HG02884 (cell line): ENCODE measurements around the gene GNRH2.
"Not testable (repeated sequence)": the region's sequence is repeated elsewhere in the genome, so short reads cannot be mapped to it uniquely, and the experiment has no call there.

Experiments
- ATAC-seq: cut with Tn5 transposase; IDR thresholded peaks from one replicate; pipeline ENCODE4 v1.9.1; 2021; ENCODE audit warnings: mild to moderate bottlenecking, moderate library complexity; ENCODE audit not compliant: unreplicated experiment

GNRH2 gene

DNA sequence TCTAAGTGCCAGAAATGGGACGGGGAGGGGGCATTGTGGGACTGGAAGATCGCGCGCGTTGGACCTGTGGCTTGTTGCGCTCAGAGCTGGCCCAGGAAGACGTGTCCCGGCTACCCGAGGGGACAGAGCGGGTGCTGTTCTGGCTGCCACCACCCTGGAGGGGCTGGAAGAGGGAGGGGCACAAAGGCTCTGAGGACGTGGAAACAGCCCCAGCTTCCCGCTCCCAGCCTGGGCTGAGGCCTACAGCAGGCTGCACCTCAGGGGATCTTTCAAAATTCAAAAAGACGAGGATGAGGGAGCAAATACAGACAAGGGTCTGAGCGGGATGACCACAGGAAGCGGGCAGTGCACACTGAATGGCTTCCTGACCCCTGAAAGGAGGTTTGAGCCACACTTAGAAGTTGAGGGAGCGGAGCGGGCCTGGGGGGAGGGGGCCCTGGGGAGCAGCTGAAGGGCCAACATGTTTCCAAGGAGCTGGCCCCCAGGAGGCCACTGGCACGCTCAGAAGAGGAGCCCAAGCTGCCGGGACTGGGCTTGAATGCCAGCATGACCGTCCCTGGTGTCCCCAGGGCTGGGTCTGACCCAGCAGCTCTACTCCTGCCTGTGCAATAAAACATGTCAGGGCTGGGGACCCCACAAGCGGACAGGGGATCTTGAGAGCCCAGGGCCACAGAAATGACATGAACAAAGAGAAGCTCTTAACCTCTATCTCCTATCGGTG, 29.3 kb downstream of the GNRH2 start:
- ATAC-seq: no peak

DNA sequence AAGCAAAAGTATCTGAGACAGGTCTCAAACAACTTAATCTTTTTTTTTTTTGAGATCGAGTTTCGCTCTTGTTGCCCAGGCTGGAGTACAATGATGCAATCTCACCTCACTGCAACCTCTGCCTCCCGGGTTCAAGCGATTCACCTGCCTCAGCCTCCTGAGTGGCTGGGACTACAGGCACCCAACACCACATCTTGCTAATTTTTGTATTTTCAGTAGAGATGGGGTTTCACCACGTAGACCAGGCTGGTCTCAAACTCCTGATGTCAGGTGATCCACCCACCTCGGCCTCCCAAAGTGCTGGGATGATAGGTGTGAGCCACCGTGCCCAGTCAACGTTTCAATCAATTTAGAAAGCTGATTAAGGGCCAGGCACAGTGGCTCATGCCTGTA, 29.8 kb downstream of the GNRH2 start:
- not testable (repeated sequence) for ATAC-seq

DNA sequence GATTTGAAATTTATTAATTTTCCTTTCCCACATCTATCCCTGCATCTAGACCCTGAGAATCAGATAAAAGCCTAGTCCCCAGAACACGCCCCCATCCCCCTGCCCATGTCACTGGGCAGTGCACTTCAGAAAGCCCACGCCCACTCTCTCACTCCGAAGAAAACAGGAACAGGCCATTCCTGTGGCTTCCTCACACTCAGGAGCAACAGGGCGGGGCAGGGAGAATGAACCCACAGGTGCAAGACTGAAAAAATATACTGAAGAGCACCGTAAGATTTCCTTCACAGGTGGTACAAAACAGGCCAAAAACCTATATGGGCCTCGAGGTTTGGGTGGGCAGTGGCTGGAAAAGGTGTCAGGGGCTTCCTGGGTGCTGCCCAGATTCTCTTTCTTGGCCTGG, 31.4 kb downstream of the GNRH2 start:
- ATAC-seq: no peak

DNA sequence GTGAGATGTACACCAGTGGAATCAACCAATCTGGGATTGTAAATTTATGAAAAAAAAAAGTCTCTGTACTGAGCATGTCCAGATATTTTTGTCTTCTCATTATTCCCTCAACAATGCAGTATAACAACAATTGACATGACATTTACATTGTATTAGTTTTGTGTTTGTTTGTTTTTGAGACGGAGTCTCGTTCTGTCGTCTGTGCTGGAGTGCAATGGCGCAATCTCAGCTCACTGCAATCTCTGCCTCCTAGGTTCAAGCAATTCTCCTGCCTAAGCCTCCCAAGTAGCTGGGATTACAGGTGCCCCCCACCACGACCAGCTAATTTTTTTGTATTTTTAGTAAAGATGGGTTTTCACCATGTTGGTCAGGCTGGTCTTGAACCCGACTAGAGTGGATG, 31.9 kb downstream of the GNRH2 start:
- ATAC-seq: not testable (repeated sequence)

DNA sequence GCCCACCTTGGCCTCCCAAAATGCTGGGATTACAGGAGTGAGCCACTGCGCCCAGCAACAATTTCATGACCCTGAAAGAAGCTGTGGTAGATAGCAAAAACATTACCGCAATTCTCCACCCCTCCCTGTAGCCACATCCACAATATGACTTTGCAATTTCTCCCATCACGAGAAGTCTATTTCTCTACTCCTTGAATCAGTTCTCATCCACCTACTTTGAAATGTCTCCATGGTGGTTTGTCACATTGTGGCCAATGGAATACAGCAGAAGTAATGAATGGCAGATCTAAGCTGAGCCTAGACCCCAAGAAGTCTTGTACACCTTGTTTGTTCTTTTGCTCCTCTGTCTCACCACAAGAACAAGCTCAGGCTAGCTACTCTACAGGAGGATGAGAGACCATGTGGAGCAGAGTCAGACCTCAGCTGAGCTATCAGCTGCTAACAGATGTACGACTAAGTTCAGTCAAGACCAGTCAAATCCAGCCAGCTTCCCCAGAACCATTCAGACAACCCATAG, 34.3 kb downstream of the GNRH2 start:
- ATAC-seq: no peak

DNA sequence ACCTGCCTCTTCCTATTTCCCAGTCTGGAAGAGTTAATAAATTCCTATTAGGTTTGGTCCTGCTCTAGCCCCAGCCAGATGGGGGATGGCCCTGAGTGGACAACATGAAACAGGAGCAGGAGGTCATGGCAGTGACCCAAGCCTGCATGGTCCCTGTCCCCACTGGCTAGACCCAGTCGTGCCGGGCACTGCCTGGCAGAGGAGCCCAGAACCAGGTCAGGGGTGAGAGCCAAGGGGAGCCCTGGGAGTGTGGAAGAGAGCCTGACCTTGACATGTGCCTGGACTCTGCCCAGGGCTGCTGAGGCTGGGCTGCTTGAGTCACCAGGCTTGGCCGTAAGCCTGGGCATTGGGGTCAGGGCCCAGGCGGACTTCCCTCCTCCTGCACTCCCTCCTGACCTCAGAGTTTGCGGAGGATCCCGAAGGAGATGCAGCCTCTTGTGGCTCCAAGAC, 37.5 kb downstream of the GNRH2 start:
- ATAC-seq: no peak

DNA sequence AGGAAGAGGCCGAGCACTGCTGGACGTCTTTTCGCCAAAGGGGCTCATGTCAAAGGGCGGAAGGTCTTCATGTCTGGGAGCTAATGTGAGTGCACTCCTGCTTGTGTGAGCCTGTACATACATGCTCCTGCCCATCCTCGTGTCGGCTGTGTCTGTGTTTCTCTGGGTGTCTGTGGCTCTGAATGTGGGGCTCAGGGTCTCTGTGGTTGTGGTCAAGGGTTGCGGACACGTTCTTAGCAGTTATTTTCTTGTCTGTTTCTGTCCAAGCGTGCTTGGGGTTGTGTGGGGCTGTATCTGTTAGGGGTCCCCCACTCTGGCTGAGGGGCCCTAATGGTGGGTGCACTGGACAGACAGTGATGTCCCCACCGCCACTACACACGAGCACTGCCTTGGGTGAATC, 38.2 kb downstream of the GNRH2 start:
- ATAC-seq: no peak

DNA sequence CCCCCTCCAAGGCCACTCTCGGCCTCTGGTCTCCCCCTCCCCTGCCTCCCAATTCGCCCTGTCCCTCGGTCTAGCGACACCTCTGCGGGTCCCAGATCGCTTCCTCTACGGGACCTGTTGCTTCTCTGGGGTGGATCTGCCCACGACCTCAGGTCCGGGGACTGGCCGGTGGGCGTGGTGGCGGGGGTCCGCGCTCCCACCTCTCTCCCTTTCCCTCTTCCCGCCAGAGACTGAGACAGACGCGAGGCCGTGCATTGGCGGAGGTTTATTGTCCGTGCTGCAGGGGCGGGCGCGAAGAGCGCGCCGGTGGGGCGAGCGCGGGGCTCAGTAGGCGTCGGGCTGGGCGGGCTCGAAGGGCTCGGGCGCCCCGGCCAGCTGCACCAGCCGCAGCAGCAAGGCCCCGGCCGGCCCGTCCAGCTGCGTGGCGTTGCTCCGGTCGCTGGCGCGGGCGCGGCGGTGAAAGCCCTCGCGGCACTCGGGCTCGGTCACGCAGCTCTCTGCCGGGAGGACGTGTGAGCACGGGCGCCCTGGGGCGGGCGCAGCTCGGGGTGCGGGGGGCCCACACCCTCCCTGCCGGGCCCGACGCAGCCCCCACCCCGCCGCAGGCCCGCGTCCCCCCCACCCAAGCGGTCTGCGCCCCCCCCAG, 39.0 kb downstream of the GNRH2 start:
- no peak for ATAC-seq

DNA sequence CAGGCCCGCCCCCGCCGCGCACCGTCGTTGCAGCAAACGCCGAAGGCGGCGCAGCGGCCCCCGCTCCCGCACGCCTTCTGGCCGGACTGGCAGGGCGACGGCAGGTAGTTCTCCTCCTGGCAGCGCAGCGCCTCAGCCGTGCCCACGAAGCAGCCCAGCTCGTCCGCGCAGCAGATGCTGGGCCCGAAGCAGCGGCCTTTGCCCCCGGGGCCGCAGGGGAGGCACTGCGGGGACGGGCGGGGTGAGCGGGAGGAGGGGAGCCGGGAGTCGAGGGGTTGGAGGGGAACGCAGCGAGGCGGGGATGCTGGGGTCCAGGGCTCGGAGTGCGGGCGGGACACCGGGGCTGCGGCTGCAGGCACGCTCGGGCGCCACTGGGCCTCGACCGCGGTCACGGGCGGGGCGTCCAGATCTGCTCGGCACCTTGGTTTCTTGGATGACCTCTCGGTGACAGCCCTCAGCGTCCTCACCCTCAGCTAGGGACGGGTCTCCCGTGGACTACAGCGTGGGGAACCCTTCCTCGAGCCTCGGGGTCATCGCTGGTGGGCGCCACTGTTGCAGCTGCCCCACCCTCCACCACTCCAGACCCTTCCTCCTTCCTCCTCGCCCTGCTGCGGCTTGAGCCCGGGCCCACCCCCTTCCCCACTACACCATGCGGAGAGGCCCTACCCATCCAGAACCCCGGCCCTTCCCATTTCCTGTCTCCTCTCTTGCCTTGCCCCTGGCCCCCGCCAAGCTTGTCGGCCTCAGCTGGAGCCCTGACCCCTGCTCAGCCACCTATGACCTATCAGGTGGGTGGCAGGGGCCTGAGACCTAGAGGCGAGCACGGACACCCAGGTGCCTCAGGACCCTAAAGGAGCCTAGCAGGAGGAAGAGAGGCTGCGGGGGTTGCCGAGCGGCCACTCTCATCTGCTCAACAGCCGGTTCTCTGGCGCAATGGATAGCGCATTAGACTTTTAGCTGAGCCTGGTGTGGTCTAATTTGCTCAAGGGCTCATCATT, 39.8 kb downstream of the GNRH2 start:
- no peak for ATAC-seq

DNA sequence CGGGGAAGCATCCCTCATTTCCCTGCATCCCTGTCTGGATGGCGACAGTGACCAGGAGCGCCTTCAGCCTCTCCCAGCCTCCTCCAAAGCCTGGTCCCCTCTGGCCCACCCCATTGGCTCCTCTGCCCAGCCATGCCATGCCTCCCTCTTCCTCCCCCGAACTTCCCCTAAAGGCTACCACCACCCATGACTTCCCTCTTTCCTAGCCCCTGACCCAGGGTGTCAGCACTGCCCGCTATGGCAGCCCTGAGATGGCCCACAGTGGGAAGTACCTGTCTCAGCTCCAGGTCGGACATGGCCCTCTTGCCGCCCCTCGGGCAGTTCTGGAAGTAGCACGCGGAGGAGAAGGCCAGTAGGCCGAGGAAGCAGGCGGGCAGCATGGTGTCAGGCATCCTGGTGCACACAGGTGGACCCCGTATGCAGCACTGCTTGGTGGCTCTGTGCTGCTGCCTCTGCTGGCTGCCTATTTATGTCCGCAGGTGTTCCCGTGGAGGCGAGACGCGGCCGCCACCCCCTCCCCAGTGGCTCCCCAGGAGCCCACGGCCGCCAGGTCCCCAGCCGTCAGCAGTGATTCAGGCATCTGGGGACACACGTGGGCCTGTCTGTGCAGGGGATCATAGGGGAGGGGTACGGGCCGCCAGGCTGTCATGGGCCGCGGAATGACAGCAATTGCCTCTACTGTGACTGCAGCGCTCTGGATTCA, 41.0 kb downstream of the GNRH2 start, which contains the start of gene AVP:
Gene AVP, minus strand, starts transcription at position 442 of the 703 bp plus-strand sequence. Its CDS starts 50 bp downstream, at position 392.
- ATAC-seq: no peak

DNA sequence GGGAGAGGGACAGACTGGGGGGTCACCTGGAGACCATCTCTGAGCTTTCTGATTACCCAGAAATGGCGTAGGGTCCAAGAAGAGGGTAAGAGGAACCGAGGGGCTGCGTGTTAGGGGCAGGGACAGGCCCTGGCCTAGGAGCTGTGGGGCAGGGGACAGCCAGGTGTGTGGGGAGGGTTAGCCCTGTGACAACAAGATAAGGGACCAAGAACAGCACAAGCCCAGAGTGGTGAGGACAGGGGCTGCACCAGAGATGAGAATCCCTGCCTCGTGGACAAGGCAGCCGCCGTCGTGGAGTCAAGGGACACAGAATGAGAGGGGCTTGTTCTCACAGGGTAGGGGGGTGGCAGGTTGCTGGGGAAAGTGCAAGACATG, 41.6 kb downstream of the GNRH2 start:
- ATAC-seq: no peak

DNA sequence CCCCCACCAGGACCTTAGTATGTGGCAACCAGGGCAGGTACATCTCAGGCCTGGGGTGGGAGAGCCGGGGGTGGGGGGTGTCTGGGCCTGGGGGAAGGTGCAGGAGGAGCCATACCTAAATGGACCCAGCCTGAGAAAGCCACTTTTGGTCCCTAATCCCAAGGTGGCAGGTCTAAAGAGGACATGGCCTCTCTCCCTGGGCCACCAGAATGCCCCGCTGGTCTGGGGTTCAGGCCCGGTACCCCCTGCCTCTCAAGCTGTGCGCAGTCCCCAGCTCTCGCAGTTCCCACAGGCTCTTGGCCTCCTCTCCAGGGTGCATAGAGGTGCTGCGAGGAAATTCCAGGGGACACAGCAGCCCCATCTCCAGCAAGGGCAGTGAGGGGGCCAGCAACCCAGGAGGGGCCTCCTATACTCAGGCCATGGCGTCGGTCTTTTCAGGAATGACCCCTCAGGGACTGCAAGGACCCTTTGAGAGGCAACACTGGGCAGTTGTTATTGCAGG, 42.2 kb downstream of the GNRH2 start:
- no peak for ATAC-seq

DNA sequence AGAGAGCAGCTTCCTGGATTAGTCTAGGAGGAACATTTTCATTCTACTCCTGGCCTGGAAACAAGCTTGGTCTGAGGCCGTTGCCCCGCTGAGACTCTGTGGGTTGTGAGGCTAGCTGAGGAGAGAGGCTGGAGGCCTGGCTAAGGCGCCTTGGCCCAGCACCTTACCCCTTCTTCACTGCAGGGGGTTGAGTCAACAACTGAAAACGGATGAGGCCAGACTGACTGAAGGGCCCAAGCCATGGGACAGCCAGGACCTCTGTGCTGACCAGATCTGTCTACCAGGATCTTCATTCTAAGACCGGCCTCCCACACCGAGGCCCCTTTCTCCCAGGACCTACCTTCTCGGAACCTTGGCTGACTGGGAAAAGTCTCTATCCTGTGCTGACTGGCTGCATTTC, 44.6 kb downstream of the GNRH2 start:
- no peak for ATAC-seq

DNA sequence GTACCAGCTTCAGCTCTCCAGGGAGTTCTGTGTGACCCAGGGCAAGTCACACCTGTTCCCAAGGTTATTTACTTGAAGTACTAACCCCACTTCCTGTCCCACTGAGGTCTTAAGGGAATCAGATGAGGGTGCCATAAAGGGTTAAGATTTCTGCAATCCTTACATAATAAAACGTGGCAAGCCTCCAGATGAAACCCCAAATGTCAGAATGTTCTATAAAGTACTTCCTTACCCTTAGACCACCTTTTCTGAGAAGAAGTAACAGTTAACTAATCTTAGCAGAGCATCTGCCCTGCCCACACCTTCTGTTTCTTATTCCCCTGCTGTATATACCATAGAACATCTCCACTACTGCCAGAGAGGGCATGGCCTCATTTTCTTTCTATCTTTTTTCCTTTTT, 47.1 kb downstream of the GNRH2 start:
- ATAC-seq: no peak

DNA sequence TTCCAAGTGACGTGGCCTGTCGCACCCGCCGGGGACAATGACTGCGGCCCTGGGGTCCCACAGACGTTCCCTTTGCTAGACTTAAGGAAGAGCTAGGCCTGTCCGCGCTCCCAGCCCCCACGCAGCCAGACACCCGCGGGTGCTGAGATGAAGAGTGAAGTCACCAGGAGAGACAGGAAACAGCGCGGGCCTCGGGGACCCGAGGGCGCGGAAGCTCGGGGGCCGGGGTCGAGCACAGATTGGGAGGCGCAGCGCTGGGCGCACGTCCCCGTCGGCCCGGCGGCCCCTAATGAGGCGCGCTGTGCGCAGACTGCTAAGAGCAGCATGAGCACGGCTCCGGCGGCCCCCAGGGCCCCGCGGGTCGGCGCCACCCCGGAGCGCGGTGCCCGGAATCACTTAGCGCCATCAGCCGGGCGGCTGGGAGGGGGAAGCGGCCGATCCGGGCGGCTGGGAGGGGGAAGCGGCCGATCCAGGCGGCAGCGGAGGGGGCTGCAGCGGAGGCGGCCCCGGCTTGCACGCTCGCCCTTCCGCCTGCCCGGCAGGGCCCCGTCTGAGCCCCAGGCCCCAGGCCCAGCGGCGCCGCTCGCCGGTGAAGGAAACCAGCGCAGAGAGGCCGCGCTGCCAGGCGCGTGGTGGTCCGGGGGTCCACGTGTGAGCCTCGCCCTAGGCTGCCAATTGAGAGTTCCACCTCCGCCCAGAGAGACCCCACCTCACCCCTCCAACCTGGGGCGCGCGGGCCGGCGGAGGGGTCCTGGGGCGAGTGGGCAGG, 49.4 kb downstream of the GNRH2 start:
- ATAC-seq: no peak

DNA sequence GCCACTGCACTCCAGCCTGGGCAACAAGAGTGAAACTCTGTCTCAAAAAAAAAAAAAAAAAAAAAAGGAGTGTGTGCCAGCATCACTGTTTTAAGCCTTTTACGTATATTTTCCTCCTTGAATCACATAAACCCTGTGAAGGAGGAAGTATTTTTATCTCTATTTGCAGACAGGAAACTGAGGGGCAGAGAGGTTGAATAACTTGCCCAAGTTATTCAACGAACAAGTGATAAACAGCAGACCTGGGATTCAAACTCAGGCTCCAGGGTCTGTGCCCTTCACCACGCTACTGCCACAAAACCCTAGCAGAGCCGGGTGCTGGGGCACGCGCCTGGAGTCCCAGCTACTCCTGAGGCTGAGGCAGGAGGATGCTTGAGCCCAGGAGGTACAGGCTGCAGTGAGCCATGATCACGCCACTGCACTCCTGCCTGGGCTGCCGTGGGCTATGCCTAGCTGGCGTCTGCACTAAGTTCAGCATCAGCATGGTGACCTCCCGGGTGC, 50.5 kb downstream of the GNRH2 start:
- no peak for ATAC-seq

DNA sequence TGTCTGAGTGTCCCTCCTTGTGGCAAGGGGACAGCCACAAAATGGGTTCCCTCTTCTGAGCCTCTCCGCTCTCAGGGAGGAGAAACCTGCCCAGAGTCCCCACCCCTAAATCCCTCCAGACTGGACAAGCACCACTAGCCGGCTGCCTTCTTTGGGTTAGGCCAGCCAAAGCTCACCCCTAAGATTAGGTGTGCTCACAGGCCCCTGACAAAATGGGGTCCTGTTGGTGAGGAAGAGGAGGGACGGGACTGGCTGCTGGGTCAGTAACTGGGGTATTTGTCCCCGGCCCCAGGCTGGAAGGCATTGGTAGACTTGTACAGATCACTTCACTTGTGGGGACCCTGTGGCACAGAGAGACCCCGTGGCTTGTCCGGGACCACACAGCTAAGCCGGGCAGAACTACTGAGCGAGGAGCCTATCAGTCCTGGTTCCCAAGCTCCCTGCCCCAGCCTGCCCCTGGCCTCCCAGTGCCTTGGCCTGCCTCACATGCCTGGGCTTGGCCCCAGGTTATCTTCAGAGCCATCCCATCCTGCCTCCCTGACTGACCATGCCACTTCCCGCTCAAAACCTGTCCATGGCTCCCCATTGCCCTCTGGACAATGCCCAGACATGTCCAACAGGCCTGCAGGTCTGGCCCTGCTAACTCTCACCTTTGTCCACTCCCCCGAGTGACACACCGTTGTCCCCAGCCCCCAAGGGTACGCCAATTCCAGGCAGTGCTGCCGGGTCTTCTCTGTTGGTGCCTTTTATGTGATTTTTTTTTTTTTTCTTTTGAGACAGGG, 51.6 kb downstream of the GNRH2 start:
- no peak for ATAC-seq
